OCI-LY7 (cell line): Measurements from ENCODE around the gene CIB1.
"Not testable (repeated sequence)": the region's sequence is repeated elsewhere in the genome, so short reads cannot be mapped to it uniquely, and the experiment has no call there.

Experiments used
- CTCF ChIP-seq: fragments of 200-600 bp; sonication (generic); conservative IDR thresholded peaks from 2 replicates; pipeline ENCODE4 v1.5.1; 2014; ENCODE audit warnings: mild to moderate bottlenecking, antibody characterized with exemption, low read length, moderate library complexity, mixed read lengths
- EZH2phosphoT487 ChIP-seq: fragments of 200-600 bp; sonication (generic); IDR thresholded peaks from 2 replicates; pipeline ENCODE4 v1.6.1; 2018; ENCODE audit warnings: low read depth, borderline replicate concordance, mild to moderate bottlenecking, mixed run types, antibody characterized with exemption, low read length, moderate library complexity, mixed read lengths

DNA sequence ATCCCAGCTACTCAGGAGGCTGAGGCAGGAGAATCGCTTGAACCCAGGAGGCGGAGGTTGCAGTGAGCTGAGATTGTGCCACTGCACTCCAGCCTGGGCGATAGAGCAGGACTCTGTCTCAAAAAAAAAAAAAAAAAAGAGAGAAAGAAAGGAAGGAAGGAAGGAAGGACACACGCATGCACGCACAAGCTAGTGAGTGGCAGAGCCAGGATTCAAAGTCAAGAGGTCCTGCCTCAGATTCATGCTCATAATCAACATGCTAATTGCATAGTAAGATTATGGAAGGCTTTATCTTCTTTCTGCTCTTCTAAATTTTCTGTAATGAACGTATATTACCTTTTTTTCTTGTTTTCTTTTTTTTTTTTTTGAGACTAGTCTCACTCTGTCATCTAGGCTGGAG is 27.0 kb upstream of the CIB1 start:
- not testable (repeated sequence) for TF ChIP-seq EZH2phosphoT487, CTCF
